ENCODE measurements around the gene SPEM2. TPM values are rescaled to one million over a fixed set of nuclear protein-coding genes. Genes with fewer than 3 reads are reported as not detected.

Gene SPEM2
- total RNA-seq, 1 donor from 2014 or later = not detected

GRCh38 chr17:7408863-7409262 is 16.6 kb upstream of the SPEM2 start:
- H3K9me3 Mint-ChIP-seq = no peaks in the 10 kb centered on the region

DNA sequence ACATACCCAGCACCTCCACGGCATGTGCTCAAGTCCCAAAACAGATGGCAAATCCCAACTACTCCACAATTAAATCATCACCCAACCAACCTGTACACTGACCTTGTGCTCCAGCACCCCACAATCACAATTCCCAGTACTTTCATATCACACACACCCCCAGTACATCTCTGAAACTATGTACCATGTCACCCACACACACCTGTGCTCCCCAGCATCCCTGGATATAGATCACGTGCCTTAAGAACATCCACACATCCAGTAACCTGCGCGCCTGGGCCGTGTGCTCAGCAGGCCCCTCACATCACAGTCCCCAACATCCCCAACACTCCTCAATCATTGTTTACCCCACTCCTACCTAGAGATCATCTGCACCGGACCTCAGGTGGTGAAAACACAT is 15.7 kb upstream of the SPEM2 start:
- H3K4me1 Mint-ChIP-seq = peaks cover 31% of the 10 kb centered on the region
- no peak overlapping the region for H3K27ac Mint-ChIP-seq (ENCODE audit: unreplicated experiment)
- H3K36me3 Mint-ChIP-seq (ENCODE audit: low read depth) = peaks cover 14% of the 10 kb centered on the region
- no peaks in the 10 kb centered on the region for H3K9me3 Mint-ChIP-seq
- peak overlapping the region; percentile 78 for H3K4me3 Mint-ChIP-seq
- DNase-seq (ENCODE audit: low read depth, low spot score) = no peak
- TF ChIP-seq, protein P1, sequence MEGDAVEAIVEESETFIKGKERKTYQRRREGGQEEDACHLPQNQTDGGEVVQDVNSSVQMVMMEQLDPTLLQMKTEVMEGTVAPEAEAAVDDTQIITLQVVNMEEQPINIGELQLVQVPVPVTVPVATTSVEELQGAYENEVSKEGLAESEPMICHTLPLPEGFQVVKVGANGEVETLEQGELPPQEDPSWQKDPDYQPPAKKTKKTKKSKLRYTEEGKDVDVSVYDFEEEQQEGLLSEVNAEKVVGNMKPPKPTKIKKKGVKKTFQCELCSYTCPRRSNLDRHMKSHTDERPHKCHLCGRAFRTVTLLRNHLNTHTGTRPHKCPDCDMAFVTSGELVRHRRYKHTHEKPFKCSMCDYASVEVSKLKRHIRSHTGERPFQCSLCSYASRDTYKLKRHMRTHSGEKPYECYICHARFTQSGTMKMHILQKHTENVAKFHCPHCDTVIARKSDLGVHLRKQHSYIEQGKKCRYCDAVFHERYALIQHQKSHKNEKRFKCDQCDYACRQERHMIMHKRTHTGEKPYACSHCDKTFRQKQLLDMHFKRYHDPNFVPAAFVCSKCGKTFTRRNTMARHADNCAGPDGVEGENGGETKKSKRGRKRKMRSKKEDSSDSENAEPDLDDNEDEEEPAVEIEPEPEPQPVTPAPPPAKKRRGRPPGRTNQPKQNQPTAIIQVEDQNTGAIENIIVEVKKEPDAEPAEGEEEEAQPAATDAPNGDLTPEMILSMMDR (conservative IDR thresholded peaks at IDR 0.05) = no peak
- H3K27me3 Mint-ChIP-seq (ENCODE audit: low read depth) = no peaks in the 10 kb centered on the region

More at GRCh38 chr17:7408863-7409262, 16.6 kb upstream of the SPEM2 start:
- peaks cover 38% of the 10 kb centered on the region for H3K4me1 Mint-ChIP-seq
- TF ChIP-seq, protein P1 (conservative IDR thresholded peaks at IDR 0.05) = no peak
- no peak for DNase-seq (ENCODE audit: low read depth, low spot score)
- peaks cover 14% of the 10 kb centered on the region for H3K36me3 Mint-ChIP-seq (ENCODE audit: low read depth)
- H3K4me3 Mint-ChIP-seq = peak overlapping the region; percentile 78
- H3K27me3 Mint-ChIP-seq (ENCODE audit: low read depth) = no peaks in the 10 kb centered on the region
- no peak overlapping the region for H3K27ac Mint-ChIP-seq (ENCODE audit: unreplicated experiment)

- DNase-seq (ENCODE audit: low read depth, low spot score) = no peak
- Mint-ChIP-seq H3K9me3 (no peaks in the 10 kb centered on the region), H3K4me3 (peak overlapping the region; percentile 57)
Measured at GRCh38 chr17:7410634-7411426, 14.6 kb upstream of the SPEM2 start.

DNA sequence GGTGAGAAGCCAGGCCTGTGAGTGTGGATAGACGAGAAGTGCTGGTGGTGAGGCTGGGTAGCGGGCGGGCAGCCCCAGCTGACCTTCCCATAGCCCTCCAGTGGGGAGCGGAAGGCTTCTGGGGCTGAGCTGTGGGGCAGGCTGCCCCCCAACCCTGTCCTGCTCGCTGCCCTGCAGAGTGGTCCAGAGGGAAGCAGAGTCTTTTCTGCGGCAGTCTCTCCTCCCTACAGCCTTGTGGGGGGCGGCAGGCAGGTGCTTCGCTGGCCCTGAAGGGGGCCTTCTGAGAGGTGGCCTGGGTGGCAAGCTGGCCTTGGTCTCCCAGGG is 14.0 kb upstream of the SPEM2 start:
- peaks cover 25% of the 10 kb centered on the region for H3K4me1 Mint-ChIP-seq
- H3K27me3 Mint-ChIP-seq (ENCODE audit: low read depth) = no peaks in the 10 kb centered on the region
- peaks cover 14% of the 10 kb centered on the region for H3K36me3 Mint-ChIP-seq (ENCODE audit: low read depth)
- H3K4me3 Mint-ChIP-seq = no peak overlapping the region
- no peak overlapping the region for H3K27ac Mint-ChIP-seq (ENCODE audit: unreplicated experiment)
- DNase-seq (ENCODE audit: low read depth, low spot score) = no peak
- no peaks in the 10 kb centered on the region for H3K9me3 Mint-ChIP-seq
- TF ChIP-seq, protein P1 (conservative IDR thresholded peaks at IDR 0.05) = no peak

More at GRCh38 chr17:7410634-7411426, 14.6 kb upstream of the SPEM2 start:
- peaks cover 26% of the 10 kb centered on the region for H3K4me1 Mint-ChIP-seq
- H3K27me3 Mint-ChIP-seq (ENCODE audit: low read depth) = no peaks in the 10 kb centered on the region
- H3K27ac Mint-ChIP-seq (ENCODE audit: unreplicated experiment) = no peak overlapping the region
- peaks cover 14% of the 10 kb centered on the region for H3K36me3 Mint-ChIP-seq (ENCODE audit: low read depth)
- TF ChIP-seq, protein P1 (conservative IDR thresholded peaks at IDR 0.05) = no peak

GRCh38 chr17:7413346-7413985 is 11.9 kb upstream of the SPEM2 start:
- Mint-ChIP-seq H3K9me3 (no peaks in the 10 kb centered on the region), H3K36me3 (ENCODE audit: low read depth) (peaks cover 14% of the 10 kb centered on the region), H3K4me1 (peaks cover 23% of the 10 kb centered on the region), H3K4me3 (peak overlapping the region; percentile 6), H3K27me3 (ENCODE audit: low read depth) (no peaks in the 10 kb centered on the region), H3K27ac (ENCODE audit: unreplicated experiment) (no peak overlapping the region)
- TF ChIP-seq, protein P1 (conservative IDR thresholded peaks at IDR 0.05) = no peak
- no peak for DNase-seq (ENCODE audit: low read depth, low spot score)
